Measurements from ENCODE around the gene PSMB5. TPM values are rescaled to one million over a fixed set of nuclear protein-coding genes. Genes with fewer than 3 reads are reported as not detected.

The PSMB5 gene
- total RNA-seq, 1 experiment from 2014 or later = 224 TPM

GRCh38 chr14:22981876-22982476 is 52.7 kb downstream of the PSMB5 start (continued):
- no peak for TF ChIP-seq CTCF (IDR thresholded peaks at IDR 0.05)
- TF ChIP-seq CREM (CRISPR knock-in tag; IDR thresholded peaks at IDR 0.05) = no peak
- TF ChIP-seq ZNF121 (CRISPR knock-in tag; IDR thresholded peaks at IDR 0.05) = no peak
- TF ChIP-seq ZNF512 (CRISPR knock-in tag; IDR thresholded peaks at IDR 0.05; ENCODE audit: borderline replicate concordance) = no peak
- TF ChIP-seq NFE2L1 (CRISPR knock-in tag; IDR thresholded peaks at IDR 0.05) = no peak
- no peak for TF ChIP-seq EMX1 (CRISPR knock-in tag; IDR thresholded peaks at IDR 0.05)
- no peak; the same call in 1 of the 2 replicates for TF ChIP-seq IRF1 (CRISPR knock-in tag; IDR thresholded peaks at IDR 0.05)
- TF ChIP-seq MAX (CRISPR knock-in tag; IDR thresholded peaks at IDR 0.05) = no peak
- no peak for TF ChIP-seq ZBTB21 (CRISPR knock-in tag; IDR thresholded peaks at IDR 0.05; ENCODE audit: borderline replicate concordance)
- TF ChIP-seq USF1 (CRISPR knock-in tag; IDR thresholded peaks at IDR 0.05) = no peak
- peak; percentile 25; the same call in 1 of the 2 replicates for TF ChIP-seq ZNF423 (CRISPR knock-in tag; IDR thresholded peaks at IDR 0.05)
- no peak for TF ChIP-seq USF2 (CRISPR knock-in tag; IDR thresholded peaks at IDR 0.05)
- peak; percentile 54; the same call in 1 of the 2 replicates for TF ChIP-seq JUN (CRISPR knock-in tag; IDR thresholded peaks at IDR 0.05)

- Mint-ChIP-seq H3K36me3 (peaks cover 25% of the 10 kb centered on the region), H3K4me1 (peaks cover 46% of the 10 kb centered on the region), H3K27ac (no peak overlapping the region), H3K4me3 (no peak overlapping the region; the same call in none of the 2 replicates), H3K27me3 (ENCODE audit: low read depth) (no peaks in the 10 kb centered on the region; the same call in none of the 2 replicates), H3K9me3 (peaks cover 6% of the 10 kb centered on the region)
- peak; percentile 0; the same call in 1 of the 2 replicates for ATAC-seq
- CTCF ChIA-PET = interaction anchor here (0.8 to 3.7 kb wide), 14 partner anchors 9 to 159 kb away, joined by 3 to 50 read pairs (median 14); partner anchors contain the start of genes ACIN1, C14orf119, CDH24 and PRMT5
- POLR2A ChIA-PET = interaction anchor here (0.6 to 2.6 kb wide), 9 partner anchors 8 to 101 kb away, joined by 3 to 23 read pairs (median 4); partner anchors contain the start of genes HAUS4, PRMT5 and PSMB5
- peak; percentile 40 for DNase-seq (ENCODE audit: low spot score)
- no peak for TF ChIP-seq ATF2 (CRISPR knock-in tag; IDR thresholded peaks at IDR 0.05; ENCODE audit: borderline replicate concordance, low read depth)
- no peak for TF ChIP-seq NFYB (CRISPR knock-in tag; conservative IDR thresholded peaks at IDR 0.05; ENCODE audit: low read depth)
- TF ChIP-seq TEAD4 (CRISPR knock-in tag; IDR thresholded peaks at IDR 0.05) = no peak; the same call in 1 of the 2 replicates
- TF ChIP-seq RELA (CRISPR knock-in tag; IDR thresholded peaks at IDR 0.05; ENCODE audit: borderline replicate concordance) = peak; percentile 64; the same call in 1 of the 2 replicates
- TF ChIP-seq ESRRA (CRISPR knock-in tag; IDR thresholded peaks at IDR 0.05; ENCODE audit: borderline replicate concordance) = 0 out of 2 replicates have a peak, but pooled peaks have one; percentile 38
- TF ChIP-seq ZNF512 (CRISPR knock-in tag; IDR thresholded peaks at IDR 0.05; ENCODE audit: borderline replicate concordance) = no peak
- TF ChIP-seq E2F1 (CRISPR knock-in tag; IDR thresholded peaks at IDR 0.05) = 0 out of 2 replicates have a peak, but pooled peaks have one; percentile 27
- TF ChIP-seq RORB (CRISPR knock-in tag; IDR thresholded peaks at IDR 0.05) = no peak
- 0 out of 2 replicates have a peak, but pooled peaks have one; percentile 47 for TF ChIP-seq KAT7 (CRISPR knock-in tag; IDR thresholded peaks at IDR 0.05; ENCODE audit: borderline replicate concordance)
Measured at GRCh38 chr14:22981090-22981875, 53.4 kb downstream of the PSMB5 start.
